Measurements from ENCODE around the gene IZUMO2. TPM values are rescaled to one million over a fixed set of nuclear protein-coding genes. Genes with fewer than 3 reads are reported as not detected.

The IZUMO2 gene
- total RNA-seq, 1 donor from 2014 or later: not detected

DNA sequence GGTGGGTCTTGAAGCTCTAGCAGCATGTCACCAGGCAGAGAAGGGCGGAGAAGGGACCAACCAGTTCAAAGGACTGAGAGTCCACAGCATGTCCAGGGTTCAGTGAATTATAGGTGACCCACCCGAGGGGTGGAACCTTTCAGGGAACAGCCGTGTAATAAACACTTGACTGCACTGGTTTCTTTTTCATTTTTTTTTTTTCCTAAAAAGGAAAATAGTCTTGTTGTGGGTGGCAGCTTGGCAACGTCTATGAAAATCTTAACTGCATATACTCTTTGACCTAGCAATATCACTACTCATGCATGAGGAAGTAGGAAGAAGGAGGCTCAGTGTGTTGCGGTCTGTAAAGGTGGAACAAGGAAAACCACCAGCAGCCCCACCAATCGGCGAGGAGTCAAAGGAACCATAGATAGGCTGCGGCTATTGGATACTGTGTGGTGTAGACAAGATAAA, 27.4 kb upstream of the IZUMO2 start:
- intact Hi-C loops (cut with DNase I): no loop called here
- peak; percentile 38 for ATAC-seq (ENCODE audit: poor library complexity)
- DNase-seq: no peak

DNA sequence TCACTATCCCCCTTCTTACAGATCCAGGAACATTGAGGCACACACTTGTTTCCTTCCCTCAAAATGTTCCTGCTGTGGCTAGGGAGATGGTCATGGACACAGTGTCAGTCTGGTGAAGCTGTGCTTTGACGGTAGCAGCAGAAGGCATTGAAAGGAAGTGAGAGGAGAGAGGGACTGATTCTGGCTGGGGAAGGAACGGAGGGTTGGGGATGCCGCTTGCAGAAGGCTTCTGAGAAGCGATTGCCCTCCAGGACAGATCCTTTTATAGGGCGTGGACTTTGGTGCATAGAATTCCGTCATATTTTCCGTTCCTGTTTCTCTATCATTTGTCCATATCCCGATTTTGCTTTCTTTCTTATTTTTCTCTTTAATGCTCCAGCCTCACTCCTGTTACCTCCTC, 26.2 kb upstream of the IZUMO2 start:
- DNase-seq: no peak
- no peak for ATAC-seq (ENCODE audit: poor library complexity)
- intact Hi-C loops (cut with DNase I): no loop called here

DNA sequence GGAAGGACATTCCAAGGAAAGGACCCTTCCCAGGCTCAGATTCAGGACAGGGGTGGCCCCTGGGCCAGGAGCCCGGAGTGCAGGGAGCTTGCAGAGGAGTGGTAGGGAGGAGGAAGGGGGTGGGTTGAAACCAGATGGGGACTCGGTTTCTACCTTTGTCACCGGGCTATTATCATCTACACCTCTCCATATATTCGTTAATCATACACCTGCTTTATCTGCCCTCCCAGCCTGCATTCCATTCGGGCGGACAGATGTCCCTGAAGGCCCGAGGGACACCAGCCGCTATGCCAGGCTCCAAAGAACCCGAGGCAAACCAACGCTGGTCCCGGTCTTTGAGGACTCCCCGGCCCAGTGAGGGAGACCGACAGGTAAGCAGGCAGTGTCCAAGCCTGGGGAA, 24.9 kb upstream of the IZUMO2 start:
- intact Hi-C loops (cut with DNase I): no loop called here
- DNase-seq (no peak), ATAC-seq (ENCODE audit: poor library complexity) (no peak)

DNA sequence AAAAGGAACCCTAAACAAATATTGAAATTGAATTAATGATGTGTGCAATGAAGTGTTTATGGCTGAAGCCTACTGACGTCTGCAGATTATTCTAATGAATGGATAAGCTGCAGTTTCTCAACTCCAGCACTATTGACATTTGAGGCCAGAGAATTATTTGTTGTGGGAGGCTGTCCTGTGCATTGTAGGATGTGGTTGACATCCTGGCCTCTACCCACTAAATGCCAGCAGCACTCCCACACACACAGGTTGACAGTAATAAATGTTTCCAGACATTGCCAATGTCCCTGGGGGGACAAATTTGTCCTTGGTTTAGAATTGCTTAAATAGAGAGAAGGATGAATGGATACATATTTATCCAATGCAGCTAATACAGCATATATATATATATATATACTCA, 21.1 kb upstream of the IZUMO2 start:
- ATAC-seq (ENCODE audit: poor library complexity): no peak
- intact Hi-C loops (cut with DNase I): no loop called here
- DNase-seq: no peak

DNA sequence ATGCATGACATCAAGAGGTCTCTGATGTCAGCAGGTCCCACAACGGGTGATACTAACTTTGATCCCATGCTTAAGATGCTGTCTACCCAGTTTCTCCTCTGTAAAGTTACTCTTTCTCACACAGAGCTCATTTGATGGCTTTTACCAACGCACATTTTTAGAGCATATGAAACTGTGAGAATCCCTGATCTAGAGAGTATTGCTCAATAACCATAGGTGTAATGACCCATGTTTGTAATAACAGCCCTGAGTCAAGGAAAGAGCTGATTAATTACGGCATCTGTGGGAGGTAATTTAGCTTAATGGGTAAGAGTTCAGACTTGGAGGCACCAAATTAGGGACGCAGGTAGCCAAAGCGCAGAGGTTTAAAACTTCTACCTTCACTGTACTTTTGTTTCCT, 18.0 kb upstream of the IZUMO2 start:
- no peak for ATAC-seq (ENCODE audit: poor library complexity)

DNA sequence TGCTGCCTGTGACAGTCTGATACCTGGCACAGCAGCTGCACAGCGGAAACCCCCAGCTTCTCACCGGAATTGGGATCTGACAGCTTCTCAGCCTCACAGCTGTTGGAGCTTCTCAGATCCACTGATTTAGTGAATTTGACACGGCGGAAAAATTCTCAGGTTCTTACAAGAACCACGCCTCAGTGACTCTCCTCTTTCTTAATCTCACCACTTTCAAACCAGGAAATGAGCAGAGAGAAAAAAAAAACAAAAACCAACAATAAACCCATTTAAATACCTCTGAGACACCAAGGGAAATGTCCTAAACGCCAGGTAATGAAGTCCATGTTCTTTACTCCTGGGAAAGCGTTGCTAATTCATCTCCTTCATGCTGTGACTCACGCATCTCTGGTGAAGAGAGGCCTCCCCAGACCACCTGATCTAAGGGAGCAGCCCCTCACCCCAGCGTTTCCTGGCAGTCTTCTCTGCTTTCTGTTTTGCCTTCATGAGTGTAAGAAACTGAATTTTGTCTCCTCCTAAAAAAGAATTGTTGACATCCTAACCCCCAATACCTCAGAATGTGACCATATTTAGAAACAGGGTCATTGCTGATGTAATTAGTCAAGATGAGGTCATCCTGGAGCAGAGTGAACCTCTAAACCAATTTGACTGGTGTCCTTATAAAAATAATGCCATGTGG, 15.9 kb upstream of the IZUMO2 start:
- intact Hi-C loops (cut with DNase I): no loop called here
- DNase-seq (no peak), ATAC-seq (ENCODE audit: poor library complexity) (no peak)

More for the DNA sequence above, 18.0 kb upstream of the IZUMO2 start:
- DNase-seq: no peak
- intact Hi-C loops (cut with DNase I): no loop called here

DNA sequence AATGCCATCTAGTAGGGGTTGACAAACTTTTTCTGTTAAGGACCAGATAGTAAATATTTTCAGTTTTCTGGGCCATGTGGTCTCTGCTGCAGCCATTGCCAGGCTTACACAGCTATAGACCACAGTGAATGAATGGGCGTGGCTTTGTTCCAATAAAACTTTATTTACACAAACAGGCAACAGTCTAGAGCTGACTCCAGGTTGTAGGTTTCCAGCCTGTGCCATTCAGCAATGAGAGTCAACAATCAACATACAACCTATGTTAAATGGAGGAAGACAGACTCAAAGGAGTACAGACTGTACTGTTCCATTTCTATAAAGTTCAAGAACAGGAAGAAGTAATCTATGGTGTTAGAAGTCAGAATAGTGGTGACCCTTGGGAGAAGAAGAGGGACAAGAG, 15.2 kb upstream of the IZUMO2 start:
- ATAC-seq (ENCODE audit: poor library complexity) (no peak), DNase-seq (no peak)

DNA sequence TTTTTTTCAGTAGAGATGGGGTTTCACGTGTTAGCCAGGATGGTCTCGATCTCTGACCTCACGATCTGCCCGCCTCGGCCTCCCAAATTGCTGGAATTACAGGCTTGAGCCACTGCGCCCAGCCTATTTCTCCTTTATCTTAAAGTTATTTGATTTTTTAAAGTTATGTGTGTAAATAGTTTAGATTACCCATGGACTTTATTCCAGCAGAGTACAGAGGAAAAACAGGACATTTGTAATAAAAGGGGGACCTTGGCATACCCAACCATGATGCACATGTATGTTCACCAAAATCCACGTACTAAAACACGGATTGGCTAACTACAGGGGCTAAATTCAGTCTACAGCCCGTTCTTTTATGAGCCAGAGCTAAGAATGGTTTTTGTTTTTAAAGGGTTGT, 13.7 kb upstream of the IZUMO2 start:
- no peak for ATAC-seq (ENCODE audit: poor library complexity)
- DNase-seq: no peak
- intact Hi-C loops (cut with DNase I): no loop called here

More for the DNA sequence above, 15.2 kb upstream of the IZUMO2 start:
- intact Hi-C loops (cut with DNase I): no loop called here

DNA sequence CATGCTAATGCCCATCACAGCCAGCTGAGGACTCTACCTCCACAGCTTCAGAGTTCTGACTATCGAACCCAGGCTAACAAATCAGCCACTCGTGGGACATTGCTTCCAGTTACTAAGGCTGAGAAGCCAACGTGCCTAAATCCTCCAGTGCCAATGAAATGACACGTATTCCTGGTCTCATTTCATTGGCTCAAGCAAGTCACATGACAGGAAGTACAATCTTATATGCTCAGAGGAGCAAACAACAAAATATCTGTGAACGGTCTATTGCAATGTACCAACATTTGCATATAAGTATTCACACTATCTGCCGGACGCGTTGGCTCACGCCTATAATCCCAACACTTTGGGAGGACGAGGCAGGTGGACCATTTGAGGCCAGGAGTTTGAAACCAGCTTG, 12.8 kb upstream of the IZUMO2 start:
- no peak for DNase-seq
- ATAC-seq (ENCODE audit: poor library complexity): no peak
- intact Hi-C loops (cut with DNase I): no loop called here

DNA sequence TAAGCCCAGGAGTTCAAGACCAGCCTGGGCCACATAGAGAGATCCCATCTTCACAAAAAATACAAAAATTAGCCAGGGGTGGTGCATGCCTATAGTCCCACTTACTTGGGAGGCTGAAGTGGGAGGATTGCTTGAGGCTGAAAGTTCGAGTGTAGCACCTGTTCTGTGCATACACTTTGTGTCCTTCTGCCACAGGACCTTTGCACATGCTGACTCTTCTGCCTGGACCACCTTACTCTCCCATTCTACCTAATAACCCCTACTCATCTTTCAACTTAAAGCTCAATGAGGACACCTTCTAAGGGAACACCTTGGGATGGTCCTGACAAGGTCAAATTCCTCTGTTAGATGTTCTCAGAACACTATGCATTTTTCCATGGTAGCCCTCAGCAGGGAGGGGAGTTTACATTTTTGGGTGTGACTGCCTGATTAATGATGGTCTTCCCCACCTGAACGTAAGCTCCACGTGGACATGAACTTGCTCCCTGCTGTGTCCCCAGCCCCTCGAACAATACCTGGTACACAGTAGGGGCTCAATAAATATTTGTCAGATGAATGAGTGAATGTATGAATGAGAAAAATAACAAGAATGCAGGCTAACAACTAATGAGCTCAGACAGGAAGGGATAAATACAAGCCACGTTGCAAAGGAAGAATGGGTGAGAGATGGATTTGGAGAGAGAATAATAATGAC, 11.2 kb upstream of the IZUMO2 start:
- DNase-seq: no peak

DNA sequence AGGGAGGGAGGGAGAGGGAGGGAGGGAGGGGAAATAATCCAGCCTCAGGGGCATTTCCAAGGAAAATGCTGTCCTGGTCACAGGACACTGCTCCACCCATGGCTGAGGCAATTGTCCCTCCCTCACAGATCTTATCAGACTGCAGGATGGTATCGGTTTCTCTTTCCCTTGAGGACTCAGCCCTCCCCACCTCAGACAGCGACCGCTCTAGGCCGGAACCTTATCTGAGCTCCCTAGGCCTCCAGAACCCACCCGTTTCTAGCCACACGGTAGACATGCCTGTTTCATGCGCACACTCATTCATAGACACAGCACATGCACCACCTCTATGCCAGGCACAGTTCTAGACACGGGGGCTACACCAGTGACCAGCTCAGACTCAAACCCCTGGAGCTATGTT, 10.0 kb upstream of the IZUMO2 start:
- DNase-seq: no peak

More for the DNA sequence above, 11.2 kb upstream of the IZUMO2 start:
- intact Hi-C loops (cut with DNase I): no loop called here
- ATAC-seq (ENCODE audit: poor library complexity): no peak

DNA sequence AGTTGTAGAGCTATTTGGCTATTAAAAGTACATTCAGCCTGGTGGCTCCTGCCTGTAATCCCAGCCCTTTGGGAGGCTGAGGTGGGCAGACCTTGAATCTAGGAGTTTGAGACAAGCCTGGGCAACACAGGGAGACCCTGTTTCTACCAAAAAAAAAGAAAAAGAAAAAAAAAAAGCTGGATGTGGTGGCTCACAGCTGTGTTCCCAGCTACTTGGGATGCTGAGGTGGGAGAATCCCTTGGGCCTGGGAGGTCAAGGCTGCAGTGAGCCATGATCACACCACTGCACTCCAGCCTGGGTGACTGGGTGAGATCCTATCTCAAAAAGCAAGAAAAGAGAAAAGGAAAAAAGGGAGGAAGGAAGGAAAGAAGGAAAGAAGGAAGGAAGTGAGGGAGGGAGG, 9.6 kb upstream of the IZUMO2 start:
- ATAC-seq (ENCODE audit: poor library complexity) (no peak), DNase-seq (no peak)
- intact Hi-C loops (cut with DNase I): no loop called here

More for the DNA sequence above, 10.0 kb upstream of the IZUMO2 start:
- intact Hi-C loops (cut with DNase I): no loop called here
- ATAC-seq (ENCODE audit: poor library complexity): no peak

DNA sequence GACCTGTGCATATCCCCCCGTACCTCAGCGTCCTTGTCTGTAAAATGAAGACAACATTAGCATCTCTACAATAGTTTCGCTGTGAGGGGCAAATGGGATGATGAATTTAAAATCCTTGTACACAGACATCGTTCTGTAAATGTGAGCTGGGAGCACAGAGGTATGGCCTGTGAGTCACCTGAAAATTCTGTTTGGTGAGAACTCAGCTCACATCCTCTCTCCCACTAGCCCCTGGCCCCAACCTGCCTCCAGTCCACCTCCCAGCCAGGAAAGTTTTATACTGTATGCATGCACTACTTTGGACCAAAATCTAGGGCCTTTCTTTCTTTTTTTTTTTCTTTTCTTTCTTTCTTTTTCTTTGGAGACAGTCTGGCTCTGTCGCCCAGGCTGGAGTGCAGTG, 8.7 kb upstream of the IZUMO2 start:
- intact Hi-C loops (cut with DNase I): no loop called here
- no peak for DNase-seq
- no peak for ATAC-seq (ENCODE audit: poor library complexity)

DNA sequence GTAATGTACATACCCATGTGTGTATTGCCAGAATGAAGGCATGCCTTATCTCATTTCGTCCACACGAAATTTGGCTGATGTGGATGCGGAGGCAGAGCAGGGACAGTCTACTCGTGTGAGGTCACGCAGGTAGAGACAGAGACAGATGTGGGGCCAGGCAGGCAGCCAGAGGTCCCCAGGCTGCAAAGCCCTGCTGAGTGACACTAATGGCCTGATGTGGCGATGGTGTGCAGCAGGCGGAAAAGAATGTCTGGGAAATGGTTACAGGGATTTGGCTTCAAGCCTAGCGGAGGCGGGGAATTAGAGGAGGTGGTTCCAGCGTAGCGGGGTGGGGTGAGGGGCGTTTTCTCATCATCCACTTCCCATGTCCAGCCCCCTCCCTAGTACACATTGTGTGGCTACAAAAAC, 4.2 kb upstream of the IZUMO2 start:
- intact Hi-C loops (cut with DNase I): no loop called here
- ATAC-seq (ENCODE audit: poor library complexity): no peak

DNA sequence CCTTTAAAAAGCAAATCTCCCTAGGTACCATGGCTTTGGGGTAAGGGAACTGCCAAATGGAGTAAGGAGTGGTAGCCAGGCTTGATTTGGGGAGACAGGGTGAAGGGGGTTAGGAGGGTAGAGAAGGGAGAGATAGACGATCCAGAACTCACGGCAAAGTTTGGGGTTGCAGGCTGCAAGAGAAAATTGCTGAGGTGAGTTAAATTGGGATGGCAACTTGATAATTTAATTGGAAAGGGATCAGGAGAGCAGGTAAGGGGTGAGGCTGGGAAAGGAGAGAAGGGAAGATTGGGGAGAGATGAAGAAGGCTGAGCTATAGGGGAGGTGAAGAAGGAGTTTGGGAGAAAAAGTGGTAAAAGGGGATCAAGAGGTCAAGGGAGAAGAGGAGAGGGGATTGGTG, 4.0 kb downstream of the IZUMO2 start:
- ATAC-seq (ENCODE audit: poor library complexity) (no peak), DNase-seq (no peak)
- intact Hi-C loops (cut with DNase I): no loop called here

More for the DNA sequence above, 4.2 kb upstream of the IZUMO2 start:
- no peak for DNase-seq

DNA sequence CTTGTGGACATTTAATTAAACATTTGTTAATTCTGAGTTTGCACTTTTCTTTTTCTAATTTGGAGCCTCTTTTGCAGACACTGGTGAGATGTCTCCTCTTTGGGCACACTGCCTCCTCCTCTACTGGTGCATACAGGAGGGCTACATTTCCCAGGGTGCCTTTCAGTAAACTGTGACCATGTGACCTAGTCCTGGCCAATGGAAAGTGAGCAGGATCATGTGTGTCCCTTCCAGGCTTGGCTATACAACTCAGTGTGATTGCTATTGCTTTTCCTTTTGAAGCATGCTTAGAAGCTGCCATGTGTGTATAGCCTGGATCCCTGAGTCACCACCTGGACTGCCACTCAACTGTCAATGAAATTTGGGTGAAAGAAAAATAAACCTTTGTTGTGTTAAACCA, 4.5 kb downstream of the IZUMO2 start:
- no peak for ATAC-seq (ENCODE audit: poor library complexity)
- no peak for DNase-seq
- intact Hi-C loops (cut with DNase I): no loop called here

DNA sequence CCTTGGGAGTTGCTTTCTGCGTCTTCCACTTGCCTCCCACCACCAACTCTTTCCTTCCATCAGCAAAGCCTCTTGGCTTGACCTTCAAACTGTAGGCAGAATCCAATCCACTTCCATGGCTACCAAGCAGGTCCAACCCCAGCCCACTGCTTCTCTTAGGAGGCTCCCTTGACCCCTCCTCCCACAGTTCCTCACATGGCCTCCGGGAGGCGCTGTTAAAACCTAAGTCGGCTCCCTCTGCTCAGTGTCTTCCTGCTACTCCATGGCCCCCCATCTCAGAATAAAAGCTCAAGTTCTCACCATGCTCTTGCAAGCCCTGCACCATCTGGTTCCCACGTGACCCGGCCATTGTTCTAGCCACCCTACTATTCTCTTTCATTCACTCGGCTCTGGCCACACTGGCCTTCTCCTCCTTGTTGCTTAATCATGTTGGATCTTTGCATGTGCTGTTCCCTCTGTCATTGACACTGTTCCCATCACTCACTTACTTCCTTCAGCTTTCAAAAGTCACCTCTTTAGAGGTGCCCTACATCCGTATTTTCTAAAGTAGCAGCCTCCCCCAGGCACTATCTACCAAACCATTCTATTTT, 7.5 kb downstream of the IZUMO2 start:
- ATAC-seq (ENCODE audit: poor library complexity) (no peak), DNase-seq (no peak)
- intact Hi-C loops (cut with DNase I): no loop called here

DNA sequence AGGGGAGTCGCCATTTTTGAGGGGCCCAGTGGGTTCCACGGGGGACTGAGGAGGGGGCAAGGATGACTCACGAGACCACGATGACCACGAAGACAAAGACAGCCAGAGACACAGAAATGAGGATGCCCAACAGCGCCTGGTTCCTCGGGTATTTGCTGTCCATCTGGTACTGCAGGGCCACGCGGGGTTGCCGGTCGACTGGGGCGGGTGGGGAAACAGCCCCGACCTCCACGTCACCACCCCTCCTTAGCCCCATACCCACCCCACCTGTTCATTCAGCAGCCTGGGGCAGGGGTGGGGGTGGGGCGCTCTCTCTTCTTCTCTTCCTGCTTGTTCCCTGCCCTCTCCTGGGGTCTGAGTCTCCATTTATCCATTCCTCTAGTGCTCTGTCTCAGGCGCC, 8.6 kb downstream of the IZUMO2 start:
- ATAC-seq (ENCODE audit: poor library complexity) (no peak), DNase-seq (no peak)
- intact Hi-C loops (cut with DNase I): no loop called here

DNA sequence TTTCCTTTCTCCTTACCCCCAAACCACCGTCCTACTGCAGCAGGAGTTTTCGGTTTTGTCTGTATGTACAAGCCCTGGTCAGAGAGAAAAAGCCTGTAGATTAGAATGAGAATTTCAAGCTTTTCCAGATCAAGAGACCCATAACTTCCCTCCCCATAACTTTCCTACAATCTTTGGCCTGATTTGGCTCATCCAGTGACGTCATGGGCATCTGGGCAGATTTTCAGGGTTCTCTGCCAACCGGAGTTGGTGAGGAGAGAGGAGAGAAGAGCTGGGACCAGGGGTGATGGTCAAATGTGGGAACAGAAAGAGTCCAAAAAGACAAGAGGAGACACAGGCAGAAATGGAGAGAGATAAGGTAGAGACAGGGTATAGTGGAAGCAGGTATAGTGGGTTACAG, 10.5 kb downstream of the IZUMO2 start:
- DNase-seq (no peak), ATAC-seq (ENCODE audit: poor library complexity) (no peak)
- intact Hi-C loops (cut with DNase I): no loop called here

DNA sequence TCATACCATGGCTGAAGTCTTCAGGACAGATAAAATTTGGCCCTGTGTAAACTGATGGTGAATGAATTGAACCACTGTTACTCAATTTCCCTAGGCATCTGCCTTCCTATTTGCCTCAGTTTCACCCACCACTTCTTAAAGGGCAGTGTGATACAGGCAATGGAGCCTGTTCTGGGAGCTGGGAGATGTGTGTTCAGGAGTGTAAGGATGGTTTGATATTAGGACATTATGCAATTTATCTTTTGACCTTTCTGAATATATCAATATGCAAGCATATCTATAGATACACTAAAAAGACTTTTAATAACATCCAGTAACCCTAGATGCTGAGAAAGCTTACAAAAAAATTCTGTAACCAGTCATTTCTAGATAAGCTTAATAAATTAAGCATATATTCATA, 14.6 kb downstream of the IZUMO2 start:
- no peak for ATAC-seq (ENCODE audit: poor library complexity)
- intact Hi-C loops (cut with DNase I): no loop called here
- DNase-seq: no peak
